GM21367 (cell line): Measurements from ENCODE around the gene MAST1.
A peak's percentile ranks its signal among the peaks of the same experiment; 100 is the strongest.
"Not testable (repeated sequence)": the region's sequence is repeated elsewhere in the genome, so short reads cannot be mapped to it uniquely, and the experiment has no call there.

Experiments
- ATAC-seq: cut with Tn5 transposase; IDR thresholded peaks from one replicate; pipeline ENCODE4 v1.9.1; 2021; ENCODE audit not compliant: unreplicated experiment

The MAST1 gene

DNA sequence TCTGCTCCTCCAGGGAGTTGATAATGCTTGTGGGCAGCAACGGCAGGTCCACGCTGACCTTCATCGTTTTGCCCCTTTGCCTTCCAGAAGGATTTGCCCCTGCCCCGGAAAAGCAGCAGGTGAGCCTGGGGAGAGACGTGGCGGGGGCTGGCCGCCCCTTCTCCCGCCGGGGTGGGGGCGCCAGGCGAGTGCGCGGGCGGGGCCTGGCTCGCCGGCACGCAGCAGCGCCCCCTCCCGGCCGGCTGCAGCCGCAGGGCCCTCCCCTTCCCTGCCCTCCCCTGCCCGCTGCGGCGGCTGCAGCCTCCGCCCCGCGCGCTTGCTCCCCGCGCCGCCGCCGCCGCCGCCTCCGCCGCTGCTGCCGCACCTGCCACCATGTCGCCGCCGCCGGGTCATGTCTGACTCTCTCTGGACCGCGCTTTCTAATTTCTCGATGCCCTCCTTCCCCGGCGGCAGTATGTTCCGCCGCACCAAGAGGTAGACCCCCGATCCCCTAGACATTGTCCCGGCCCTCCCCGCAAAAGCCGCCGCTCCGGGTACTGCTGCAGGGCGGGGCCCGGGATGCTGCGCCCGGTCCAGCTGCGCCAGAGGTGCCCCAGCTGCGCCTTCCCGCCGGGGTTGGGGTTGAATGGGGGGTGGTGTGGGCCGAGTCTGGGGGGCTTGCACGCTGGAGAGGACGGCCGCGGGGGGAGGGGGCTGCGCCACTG is at the start of gene MAST1:
TSS of gene MAST1 (plus strand) at position 334 of the 704 bp plus-strand sequence. CDS start at position 392, 58 bp downstream.
- no peak for ATAC-seq

DNA sequence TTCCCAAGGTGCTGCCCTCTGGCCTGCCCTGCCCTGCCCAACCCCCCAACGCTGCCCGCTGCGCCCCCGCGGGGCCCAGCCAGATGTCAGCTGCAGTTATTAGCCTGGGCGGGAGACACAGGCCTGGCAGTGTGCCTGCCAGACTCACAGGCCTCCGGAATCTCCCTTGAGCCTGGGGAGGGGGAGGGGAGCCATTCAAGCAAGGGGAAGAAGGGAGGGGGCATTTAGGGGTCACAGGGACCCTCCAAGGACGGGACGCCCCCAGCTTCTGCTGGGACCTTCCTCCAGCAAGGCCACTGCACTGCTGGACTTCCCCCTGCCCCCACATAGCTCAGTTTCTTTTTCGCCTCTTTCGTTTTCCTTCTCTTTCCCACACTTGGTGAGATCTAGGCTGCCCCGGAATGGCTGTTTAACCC is 49.6 kb upstream of the MAST1 start:
- no peak for ATAC-seq

DNA sequence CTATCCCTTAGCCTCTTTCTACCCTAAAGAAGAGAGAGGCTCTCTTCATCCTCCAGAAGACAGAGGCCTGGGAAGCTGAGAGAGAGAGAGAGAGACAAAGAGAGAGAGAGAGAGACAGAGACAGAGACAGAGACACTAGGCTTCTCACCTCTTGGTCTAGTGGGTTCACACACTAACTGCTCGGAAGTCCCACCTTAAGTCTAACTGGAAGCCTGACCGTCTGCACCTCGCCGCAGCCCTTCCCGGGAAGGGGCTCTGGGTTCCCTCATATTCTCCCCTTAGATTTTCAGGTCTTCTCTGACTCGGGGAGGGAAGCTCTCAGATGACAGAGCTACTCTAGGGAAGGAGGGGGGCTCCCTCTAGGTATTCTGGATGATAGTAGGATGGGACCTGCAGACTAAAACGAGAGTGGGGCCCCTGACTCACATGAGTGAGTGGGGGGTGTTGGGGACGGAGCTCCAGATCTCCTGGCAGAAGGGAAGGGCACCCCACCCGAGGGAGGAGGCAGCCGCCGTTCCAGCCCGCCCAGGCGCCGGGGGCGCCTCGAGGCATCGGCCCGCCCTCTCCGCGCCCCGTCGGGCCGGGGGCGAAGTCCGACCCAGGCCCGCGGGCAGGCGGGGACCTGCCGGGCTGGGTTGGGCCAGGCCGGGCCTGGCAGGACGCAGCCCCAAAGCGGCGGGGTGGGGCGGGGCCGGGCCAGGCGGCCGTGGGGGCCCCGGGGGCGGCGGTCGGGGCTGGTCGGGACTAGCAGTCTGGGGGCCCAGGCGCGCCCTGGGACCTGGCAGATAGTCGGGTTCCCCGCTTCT is 49.0 kb upstream of the MAST1 start:
- no peak for ATAC-seq

DNA sequence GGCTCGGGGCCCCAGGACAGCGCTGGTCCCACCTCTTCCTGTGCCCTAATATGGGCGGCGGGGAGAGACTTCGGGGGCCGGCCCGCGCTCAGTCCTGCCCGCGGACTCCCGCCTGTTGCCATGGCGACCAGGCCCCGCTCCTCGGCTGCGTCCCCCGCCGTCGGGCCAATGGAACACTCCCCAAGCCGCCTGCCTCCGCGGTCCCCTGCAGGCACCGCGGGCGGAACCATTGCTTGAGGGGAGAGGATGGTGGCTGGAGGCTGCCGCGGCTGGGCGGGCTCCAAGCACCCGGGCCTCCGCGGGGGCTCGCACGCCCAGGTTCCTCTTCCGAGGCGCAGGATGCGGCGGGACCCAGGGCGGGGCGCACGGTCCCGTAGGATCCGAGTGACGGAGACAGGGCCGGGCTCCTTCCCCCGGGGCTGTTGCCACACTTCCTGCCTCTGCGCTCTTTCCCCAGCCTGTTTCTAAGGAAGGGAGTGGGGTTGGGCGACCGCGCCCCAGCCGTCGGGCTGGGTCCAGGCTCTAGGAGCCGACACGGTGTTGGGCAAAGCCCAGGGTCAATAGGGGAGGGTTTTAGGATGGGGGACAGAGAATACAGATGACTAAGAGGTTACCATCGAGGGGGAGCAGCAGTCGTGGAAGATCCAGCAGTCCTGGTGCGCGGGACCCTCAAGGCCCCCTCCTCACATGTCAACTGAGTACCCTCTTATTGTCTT is 48.3 kb upstream of the MAST1 start:
- peak; percentile 25 for ATAC-seq

DNA sequence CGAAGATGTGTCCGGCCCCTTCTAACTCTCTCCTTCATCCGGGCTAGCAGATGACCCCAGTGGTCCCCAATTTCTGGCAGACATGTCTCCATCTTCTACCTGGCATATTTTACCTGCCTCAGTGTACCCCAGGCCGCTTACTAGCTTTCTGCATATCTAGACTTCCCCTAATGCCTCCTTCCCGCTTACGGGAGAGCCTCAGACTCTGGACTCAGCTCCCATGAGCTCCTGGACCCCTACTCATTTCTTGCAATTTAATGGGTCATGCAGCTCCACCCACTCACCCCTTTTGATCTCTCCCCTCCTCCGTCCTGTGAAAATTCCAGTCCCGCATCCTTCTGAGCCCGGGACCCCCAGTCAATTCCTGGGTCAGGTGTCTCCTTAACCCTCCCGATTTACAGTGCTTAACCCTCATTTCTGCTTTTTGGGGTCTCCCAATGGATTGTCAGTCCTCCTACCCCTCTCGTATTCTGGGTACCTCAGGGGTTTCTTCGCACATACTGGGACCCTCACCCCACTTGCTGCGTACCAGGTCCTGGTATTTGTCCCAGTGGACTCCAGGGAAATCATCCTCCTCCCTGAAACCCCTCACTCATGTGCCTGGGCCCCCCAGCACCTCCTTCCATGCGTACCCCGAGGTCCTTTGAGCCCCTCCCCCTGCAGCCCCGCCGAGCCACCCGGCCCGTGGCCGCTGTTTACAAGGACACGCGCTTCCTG is 47.5 kb upstream of the MAST1 start:
- no peak for ATAC-seq

DNA sequence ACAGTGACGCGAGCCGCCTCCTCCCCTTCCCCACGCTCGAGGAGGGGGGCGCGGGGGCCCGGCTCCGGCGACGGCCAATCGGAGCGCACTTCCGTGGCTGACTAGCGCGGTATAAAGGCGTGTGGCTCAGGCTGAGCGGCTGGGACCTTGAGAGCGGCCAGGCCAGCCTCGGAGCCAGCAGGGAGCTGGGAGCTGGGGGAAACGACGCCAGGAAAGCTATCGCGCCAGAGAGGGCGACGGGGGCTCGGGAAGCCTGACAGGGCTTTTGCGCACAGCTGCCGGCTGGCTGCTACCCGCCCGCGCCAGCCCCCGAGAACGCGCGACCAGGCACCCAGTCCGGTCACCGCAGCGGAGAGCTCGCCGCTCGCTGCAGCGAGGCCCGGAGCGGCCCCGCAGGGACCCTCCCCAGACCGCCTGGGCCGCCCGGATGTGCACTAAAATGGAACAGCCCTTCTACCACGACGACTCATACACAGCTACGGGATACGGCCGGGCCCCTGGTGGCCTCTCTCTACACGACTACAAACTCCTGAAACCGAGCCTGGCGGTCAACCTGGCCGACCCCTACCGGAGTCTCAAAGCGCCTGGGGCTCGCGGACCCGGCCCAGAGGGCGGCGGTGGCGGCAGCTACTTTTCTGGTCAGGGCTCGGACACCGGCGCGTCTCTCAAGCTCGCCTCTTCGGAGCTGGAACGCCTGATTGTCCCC is 46.8 kb upstream of the MAST1 start, which contains the start of gene JUNB:
TSS of gene JUNB (plus strand) at position 142 of the 706 bp plus-strand sequence. CDS start at position 428, 286 bp downstream.
- peak; percentile 32 for ATAC-seq

DNA sequence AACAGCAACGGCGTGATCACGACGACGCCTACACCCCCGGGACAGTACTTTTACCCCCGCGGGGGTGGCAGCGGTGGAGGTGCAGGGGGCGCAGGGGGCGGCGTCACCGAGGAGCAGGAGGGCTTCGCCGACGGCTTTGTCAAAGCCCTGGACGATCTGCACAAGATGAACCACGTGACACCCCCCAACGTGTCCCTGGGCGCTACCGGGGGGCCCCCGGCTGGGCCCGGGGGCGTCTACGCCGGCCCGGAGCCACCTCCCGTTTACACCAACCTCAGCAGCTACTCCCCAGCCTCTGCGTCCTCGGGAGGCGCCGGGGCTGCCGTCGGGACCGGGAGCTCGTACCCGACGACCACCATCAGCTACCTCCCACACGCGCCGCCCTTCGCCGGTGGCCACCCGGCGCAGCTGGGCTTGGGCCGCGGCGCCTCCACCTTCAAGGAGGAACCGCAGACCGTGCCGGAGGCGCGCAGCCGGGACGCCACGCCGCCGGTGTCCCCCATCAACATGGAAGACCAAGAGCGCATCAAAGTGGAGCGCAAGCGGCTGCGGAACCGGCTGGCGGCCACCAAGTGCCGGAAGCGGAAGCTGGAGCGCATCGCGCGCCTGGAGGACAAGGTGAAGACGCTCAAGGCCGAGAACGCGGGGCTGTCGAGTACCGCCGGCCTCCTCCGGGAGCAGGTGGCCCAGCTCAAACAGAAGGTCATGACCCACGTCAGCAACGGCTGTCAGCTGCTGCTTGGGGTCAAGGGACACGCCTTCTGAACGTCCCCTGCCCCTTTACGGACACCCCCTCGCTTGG is 46.1 kb upstream of the MAST1 start:
- no peak for ATAC-seq

DNA sequence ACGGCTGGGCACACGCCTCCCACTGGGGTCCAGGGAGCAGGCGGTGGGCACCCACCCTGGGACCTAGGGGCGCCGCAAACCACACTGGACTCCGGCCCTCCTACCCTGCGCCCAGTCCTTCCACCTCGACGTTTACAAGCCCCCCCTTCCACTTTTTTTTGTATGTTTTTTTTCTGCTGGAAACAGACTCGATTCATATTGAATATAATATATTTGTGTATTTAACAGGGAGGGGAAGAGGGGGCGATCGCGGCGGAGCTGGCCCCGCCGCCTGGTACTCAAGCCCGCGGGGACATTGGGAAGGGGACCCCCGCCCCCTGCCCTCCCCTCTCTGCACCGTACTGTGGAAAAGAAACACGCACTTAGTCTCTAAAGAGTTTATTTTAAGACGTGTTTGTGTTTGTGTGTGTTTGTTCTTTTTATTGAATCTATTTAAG is 45.4 kb upstream of the MAST1 start:
- no peak for ATAC-seq

DNA sequence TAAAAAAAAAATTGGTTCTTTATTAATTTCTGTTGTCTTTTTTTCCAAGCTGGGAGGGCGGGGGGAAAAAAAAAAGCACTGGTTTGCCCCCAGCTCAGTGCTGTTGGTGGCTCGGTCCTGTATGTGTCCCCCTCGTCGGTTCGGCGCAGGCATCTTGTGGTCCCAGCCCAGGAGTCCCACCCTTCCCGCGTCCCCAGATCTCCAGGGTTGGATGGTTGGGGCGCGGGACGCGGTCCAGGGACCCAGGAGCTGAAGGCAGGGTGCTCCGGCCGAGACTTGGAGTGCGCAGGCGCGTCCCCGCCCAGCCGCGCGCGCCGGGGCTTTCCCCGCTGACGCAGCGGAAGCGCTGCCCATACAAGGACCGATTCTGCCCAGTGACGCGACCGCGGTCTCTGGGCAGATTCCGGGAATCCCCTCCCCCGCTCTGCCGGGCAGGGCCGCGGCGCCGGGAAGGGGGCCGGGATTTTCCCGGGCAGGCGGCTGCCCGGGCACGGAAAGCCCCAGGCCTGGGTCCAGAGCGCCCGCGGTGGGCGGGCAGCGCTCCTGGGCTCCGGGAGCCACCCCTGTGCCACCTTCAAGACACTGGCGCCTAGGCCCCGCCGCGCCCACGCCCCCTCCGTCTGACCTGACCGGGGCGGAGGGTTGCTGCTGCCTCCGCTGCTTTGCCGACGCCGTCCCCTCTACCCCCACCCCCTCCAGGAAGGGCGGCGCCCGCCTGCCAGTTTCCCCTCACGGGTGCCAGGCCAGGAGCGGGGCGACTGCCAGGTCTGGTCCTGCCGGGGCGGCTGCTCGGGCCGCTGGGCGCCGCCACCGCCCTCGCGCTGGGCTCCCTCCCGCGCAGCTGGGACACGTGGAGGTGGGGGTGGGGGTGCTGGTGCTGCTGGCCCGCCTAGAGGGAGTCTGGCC is 44.8 kb upstream of the MAST1 start:
- ATAC-seq = peak; percentile 26

DNA sequence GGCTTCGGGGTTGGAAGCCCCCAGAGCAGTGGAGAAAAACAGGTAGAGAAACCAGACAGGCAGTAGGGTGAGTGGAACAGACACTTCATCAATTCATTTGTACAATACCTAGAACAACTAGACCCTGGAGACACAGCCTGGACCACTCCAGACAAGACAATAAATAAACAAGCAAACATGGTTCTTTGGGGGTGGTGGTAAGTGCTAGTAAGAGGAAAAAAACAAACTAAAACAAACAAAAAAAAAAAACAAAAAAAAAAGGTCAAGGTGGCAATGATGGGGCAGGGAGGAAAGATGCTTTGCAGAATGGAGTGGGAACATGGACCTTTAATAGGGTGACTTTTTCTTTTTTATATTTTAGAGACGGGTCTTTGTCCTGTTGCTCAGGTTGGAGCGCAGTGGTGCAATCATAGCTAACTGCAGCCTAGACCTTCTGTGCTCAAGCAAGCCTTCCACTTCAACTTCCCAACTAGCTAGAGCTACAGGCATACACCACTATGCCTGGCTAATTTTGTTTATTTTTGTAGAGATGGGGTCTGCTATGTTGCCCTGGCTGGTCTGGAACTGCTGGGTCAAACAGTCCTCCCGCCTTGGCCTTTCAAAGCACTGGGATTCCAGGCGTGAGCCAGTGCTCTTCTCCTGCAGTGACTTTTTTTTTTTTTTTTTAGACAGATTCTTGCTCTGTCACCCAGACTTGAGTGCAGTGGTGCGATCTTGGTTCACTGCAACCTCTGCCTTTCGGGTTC is 43.9 kb upstream of the MAST1 start:
- no peak for ATAC-seq

DNA sequence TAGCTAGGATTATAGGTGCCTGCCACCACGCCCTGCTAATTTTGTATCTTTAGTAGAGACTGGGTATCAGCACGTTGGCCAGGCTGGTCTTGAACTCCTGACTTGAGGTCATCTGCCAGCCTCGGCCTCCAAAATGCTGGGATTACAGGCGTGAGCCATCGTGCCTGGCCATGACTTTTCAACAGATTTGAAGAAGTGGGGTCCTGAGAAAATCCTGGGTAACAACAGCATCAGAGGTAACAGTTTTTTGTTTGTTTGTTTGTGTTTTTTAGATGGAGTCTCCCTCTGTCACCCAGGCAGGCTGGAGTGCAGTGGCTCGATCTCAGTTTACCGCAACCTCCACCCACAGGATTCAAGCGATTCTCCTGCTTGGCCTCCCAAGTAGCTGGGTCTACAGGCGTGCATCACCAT is 43.3 kb upstream of the MAST1 start:
- ATAC-seq = no peak

DNA sequence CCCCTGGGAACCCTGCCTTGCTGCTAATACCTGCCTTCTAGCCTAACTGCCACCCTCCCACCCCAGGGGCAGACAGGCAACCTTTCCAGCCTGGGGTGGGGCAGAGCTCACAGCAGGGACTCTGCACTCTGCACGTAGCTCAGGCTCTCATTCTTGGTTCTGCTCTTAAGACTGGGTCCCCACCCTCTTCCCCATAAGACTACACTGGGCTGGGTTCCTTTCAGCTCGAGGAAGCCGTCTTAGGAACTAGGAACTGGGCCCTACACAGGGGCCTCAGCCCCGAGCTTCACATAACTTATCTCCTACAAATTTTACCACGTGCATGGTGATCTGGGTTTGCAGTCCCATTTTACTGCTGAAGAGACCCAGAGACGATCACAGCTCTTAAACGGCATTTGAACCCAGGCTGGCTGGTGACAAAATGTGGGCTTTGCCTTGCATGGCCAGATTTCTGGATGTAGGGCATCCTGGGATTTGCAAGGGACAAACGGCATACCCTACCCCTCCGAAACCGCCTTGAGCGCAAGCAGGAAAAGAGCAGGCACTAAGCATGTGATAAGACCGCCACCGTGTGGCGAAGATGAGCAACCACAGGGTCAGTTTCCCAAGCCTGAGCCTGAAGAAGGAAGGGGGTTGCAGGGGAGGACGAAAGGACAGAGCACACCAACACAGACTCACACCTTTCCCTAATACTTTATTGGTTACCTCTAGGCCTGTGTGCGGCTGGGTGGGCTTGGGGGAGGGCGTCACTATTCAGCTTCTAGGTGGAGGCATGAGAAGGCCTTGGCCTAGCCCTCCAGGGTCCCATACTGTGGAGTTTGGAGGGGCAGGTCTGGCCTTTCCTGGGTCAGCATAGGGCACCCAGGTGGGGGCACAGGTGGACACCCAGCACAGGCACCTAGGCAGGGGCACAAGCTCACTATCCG is 41.9 kb upstream of the MAST1 start:
- ATAC-seq = no peak

DNA sequence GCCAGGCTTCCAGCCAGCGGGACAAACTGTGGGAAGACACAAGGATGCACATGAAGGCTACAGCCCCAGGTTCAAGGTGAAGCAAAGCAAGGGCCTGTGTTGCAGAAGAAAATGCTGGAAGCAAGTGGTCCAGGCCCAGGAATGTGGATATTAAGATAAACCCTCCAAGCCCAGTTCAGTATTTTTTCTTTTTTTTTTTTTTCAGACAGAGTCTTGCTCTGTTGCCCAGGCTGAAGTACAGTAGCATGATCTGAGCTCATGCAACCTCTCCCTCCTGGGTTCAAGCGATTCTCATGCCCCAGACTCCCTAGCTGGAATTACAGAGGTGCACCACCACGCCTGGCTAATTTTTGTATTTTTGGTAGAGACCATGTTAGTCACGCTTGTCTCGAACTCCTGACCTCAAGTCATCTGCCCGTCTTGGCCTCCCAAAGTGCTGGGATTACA is 41.2 kb upstream of the MAST1 start:
- ATAC-seq = no peak

DNA sequence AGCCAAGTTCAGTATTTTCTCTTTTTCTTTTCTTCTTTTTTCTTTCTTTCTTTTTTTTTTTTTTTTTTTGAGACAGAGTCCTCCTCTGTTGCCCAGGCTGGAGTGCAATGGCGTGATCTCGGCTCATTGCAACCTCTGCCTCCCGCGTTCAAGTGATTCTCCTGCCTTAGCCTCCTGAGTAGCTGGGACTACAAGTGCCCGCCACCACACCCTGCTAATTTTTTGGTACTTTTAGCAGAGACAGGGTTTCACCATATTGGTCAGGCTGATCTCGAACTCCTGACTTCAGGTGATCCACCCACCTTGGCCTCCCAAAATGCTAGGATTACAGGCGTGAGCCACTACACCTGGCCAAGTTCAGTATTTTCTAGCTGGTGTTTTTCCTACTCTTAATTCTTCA is 40.7 kb upstream of the MAST1 start:
- not testable (repeated sequence) for ATAC-seq

DNA sequence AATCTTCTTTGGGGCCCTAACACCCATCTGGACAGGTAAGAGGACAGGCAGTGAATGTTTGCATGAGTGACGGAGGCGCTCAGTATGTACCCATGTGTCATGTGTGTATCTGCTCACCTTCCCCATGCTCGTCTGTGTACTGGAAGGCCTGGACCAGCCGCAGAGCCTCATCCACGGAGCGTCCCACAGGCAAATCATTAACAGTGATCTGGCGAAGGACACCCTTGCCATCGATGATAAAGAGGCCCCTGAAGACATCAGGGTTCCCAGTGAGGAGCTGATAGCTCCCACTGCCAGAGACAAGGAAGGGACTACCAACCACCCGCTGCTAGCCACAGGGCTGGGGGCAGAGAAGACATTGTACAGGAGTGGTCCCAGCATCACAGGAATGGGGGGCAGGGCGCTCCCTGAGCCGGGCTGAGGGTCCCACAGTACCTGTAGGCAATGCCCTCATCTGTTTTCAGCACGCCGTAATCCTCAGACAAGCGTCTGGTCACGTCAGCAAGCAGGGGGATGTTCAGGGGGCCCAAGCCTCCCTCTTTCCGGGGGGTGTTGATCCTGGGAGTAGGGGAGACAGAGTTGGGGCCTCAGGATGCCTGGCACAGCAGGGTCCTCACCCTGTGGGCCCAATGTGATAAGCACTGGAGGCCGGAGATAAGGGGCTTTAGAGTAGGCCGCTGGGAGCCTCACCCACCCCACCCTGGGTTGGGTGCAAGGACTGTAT is 38.4 kb upstream of the MAST1 start:
- no peak for ATAC-seq

DNA sequence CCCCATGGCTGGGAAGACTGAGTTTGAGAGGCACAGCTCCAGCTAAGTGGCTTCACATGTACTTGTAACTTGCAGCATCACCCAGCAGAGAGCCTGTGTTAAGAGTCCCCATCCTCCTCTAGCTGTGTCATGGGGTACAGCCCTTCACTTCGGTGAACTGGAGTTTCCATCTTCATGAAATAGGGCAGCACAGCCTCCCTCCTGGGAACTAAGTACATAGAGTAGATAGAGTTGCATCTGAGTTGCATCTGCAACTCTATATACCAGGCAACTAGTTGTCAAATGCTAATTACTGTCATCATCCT is 37.9 kb upstream of the MAST1 start:
- ATAC-seq = no peak
